SU-DHL-6 (cell line): ENCODE measurements around the gene SLFNL1.

Experiments
- H2AFZ ChIP-seq: fragments of 200-600 bp; sonication (generic); 2 replicates; pipeline ENCODE4 v1.6.1; 2014; ENCODE audit warnings: low read depth, mild to moderate bottlenecking, moderate library complexity, mixed read lengths, antibody characterized with exemption, low read length; ENCODE audit not compliant: severe bottlenecking
- H3F3A ChIP-seq: fragments of 200-600 bp; shearing (Covaris generic); 2 replicates; pipeline ENCODE4 v1.6.0; 2016; ENCODE audit warnings: antibody characterized with exemption, mild to moderate bottlenecking; ENCODE audit not compliant: insufficient read depth
- H3K27ac ChIP-seq: fragments of 200-600 bp; sonication (generic); 2 replicates; pipeline ENCODE4 v1.5.1; 2016; ENCODE audit warnings: low read depth, mild to moderate bottlenecking, low read length, moderate library complexity, mixed read lengths
- H3K27me3 ChIP-seq: fragments of 200-600 bp; sonication (generic), shearing (Covaris generic); 2 replicates; pipeline ENCODE4 v1.6.0; 2014; ENCODE audit warnings: mild to moderate bottlenecking, low read length
- H3K36me3 ChIP-seq: fragments of 200-600 bp; sonication (generic); 2 replicates; pipeline ENCODE4 v1.6.1; 2014; ENCODE audit warnings: mild to moderate bottlenecking, low read length, mixed read lengths
- H3K4me2 ChIP-seq: fragments of 300-600, 200-600 bp; shearing (Covaris generic), sonication (generic); 2 replicates; pipeline ENCODE4 v1.6.0; 2014; ENCODE audit warnings: low read length, low read depth, mild to moderate bottlenecking; ENCODE audit not compliant: poor library complexity, severe bottlenecking
- H3K4me3 ChIP-seq: fragments of 200-600 bp; sonication (generic); 2 replicates; pipeline ENCODE4 v1.5.1; 2014; ENCODE audit warnings: antibody characterized with exemption, low read length, mild to moderate bottlenecking, mixed read lengths; ENCODE audit not compliant: insufficient read depth, poor library complexity, severe bottlenecking
- H3K79me2 ChIP-seq: fragments of 200-600 bp; sonication (generic); 2 replicates; pipeline ENCODE4 v1.6.1; 2014; ENCODE audit warnings: mild to moderate bottlenecking, low read length, moderate library complexity; ENCODE audit not compliant: insufficient read depth
- H3K9ac ChIP-seq: fragments of 200-600 bp; sonication (generic); 2 replicates; pipeline ENCODE4 v1.7.0; 2014; ENCODE audit warnings: mild to moderate bottlenecking, low read length
- H3K9me2 ChIP-seq: fragments of 200-600 bp; sonication (generic); replicated peaks from 2 replicates; pipeline ENCODE4 v1.6.1; 2014; ENCODE audit warnings: low read length; ENCODE audit not compliant: insufficient read depth
- H3K9me3 ChIP-seq: fragments of 200-600 bp; sonication (generic); 2 replicates; pipeline ENCODE4 v1.6.1; 2014; ENCODE audit warnings: low read length, mixed read lengths; ENCODE audit not compliant: insufficient read depth
- H4K20me1 ChIP-seq: fragments of 200-600 bp; sonication (generic); 2 replicates; pipeline ENCODE4 v1.6.1; 2014; ENCODE audit warnings: low read depth, mild to moderate bottlenecking, antibody characterized with exemption, low read length, moderate library complexity, mixed read lengths
- CTCF ChIP-seq: fragments of 200-600 bp; sonication (generic); IDR thresholded peaks from one replicate; pipeline ENCODE4 v1.5.1; 2017; ENCODE audit warnings: antibody characterized with exemption, mild to moderate bottlenecking, low read length, moderate library complexity; ENCODE audit not compliant: insufficient read depth, poor library complexity, severe bottlenecking
- EZH2phosphoT487 ChIP-seq: fragments of 200-600 bp; sonication (generic), shearing (Covaris generic); conservative IDR thresholded peaks from 2 replicates; pipeline ENCODE4 v1.6.1; 2018; ENCODE audit warnings: mild to moderate bottlenecking, antibody characterized with exemption, low read length, moderate library complexity, mixed read lengths

The SLFNL1 gene

GRCh38 chr1:41013796-41014195 is 7.7 kb downstream of the SLFNL1 start:
- Histone ChIP-seq H3K9me3 (no peaks in the 10 kb centered on the region), H3K79me2 (no peaks in the 10 kb centered on the region), H3K4me2 (no peak overlapping the region), H3K9me2 (no peaks in the 10 kb centered on the region), H3K27ac (no peak overlapping the region), H2AFZ (no peak overlapping the region), H3K27me3 (no peaks in the 10 kb centered on the region), H4K20me1 (no peaks in the 10 kb centered on the region), H3K36me3 (peaks cover 38% of the 10 kb centered on the region), H3F3A (no peaks in the 10 kb centered on the region), H3K4me3 (no peak overlapping the region), H3K9ac (no peak overlapping the region)
- no peak for TF ChIP-seq EZH2phosphoT487
- no peak for TF ChIP-seq CTCF

GRCh38 chr1:41013024-41013423 is 8.5 kb downstream of the SLFNL1 start:
- TF ChIP-seq EZH2phosphoT487 (no peak), CTCF (no peak)
- Histone ChIP-seq H2AFZ (no peak overlapping the region), H3K9me3 (no peaks in the 10 kb centered on the region), H3K4me2 (no peak overlapping the region), H3K27ac (no peak overlapping the region), H3K4me3 (no peak overlapping the region), H3K9ac (no peak overlapping the region), H4K20me1 (no peaks in the 10 kb centered on the region), H3K27me3 (no peaks in the 10 kb centered on the region), H3K36me3 (peaks cover 46% of the 10 kb centered on the region), H3F3A (no peaks in the 10 kb centered on the region), H3K79me2 (no peaks in the 10 kb centered on the region), H3K9me2 (no peaks in the 10 kb centered on the region)

DNA sequence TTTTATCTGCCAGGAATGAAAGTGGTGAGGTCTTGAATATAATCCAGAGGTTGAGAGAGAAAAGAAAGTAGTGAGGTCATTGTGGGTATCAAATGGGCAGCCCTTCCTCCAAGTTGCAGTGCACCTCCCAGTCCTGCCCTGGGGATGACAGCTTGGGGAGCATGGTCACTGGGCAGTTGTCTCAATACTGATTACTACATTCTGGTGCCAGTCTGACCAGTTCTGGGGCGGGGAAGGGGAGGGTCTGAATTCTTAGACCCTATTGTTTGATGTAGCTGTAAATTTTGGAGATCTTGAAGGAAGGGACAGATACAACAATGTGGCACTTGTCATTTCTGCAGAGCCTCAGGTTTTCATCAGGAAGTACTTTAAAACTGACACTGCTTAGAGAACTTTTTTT is 11.2 kb downstream of the SLFNL1 start:
- Histone ChIP-seq H2AFZ (no peak overlapping the region), H3K36me3 (peaks cover 53% of the 10 kb centered on the region), H3K9me2 (no peaks in the 10 kb centered on the region), H3K27me3 (no peaks in the 10 kb centered on the region), H3K4me3 (no peak overlapping the region), H3K9ac (no peak overlapping the region), H3K4me2 (no peak overlapping the region), H4K20me1 (no peaks in the 10 kb centered on the region), H3K27ac (no peak overlapping the region), H3K79me2 (no peaks in the 10 kb centered on the region; the same call in 1 of the 2 replicates), H3K9me3 (no peaks in the 10 kb centered on the region), H3F3A (no peaks in the 10 kb centered on the region)
- TF ChIP-seq CTCF: no peak
- TF ChIP-seq EZH2phosphoT487: no peak
